ENCODE results near the gene RTL3.
"Not testable (repeated sequence)": the region's sequence is repeated elsewhere in the genome, so short reads cannot be mapped to it uniquely, and the experiment has no call there.

Gene RTL3, protein sequence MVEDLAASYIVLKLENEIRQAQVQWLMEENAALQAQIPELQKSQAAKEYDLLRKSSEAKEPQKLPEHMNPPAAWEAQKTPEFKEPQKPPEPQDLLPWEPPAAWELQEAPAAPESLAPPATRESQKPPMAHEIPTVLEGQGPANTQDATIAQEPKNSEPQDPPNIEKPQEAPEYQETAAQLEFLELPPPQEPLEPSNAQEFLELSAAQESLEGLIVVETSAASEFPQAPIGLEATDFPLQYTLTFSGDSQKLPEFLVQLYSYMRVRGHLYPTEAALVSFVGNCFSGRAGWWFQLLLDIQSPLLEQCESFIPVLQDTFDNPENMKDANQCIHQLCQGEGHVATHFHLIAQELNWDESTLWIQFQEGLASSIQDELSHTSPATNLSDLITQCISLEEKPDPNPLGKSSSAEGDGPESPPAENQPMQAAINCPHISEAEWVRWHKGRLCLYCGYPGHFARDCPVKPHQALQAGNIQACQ

DNA sequence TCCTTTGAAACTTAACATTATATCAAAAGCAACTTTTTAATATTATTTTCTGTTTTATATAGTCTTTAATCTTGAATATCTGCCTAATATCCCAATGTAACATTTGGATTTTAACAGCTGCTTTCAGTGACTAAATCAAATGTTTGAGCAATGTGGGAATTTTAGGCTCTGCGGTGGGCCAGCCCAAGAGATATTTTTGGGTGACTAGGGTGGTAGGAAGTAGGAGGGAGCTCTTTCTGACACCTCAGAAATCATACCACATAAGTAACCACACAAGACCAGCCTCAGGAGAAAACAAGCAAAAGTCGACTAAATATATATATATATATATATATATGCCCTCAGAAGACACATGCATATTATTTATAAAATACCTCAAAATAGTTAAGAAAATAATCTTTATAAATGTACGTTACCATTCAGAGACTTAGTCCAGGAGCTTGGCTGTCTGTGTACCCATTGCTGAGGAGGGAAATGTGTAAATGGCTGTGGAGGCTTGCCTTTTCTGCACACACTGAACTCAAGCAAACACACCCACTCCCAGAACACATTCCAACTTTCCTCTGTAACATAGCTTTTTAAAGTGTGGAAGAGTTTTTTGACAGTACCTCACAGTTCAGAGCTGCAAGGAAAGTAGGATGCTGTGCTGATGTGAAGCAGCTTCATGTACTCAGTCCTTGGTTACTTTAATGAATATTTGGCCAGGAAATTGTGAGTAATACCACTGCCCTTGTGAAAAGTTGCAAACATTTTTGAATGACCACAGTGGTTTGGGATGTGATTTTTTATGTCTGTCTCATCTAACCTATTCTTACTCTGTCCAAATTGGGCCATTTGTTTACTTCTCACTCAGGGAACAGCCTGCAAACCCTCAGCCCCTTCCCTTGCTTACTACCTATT lies at the start of gene RTL3:
TSS of gene RTL3 (minus strand) at position 484 of the 900 bp plus-strand sequence. CDS start 908 bp downstream, outside the sequence.
- no peak for DNase-seq

DNA sequence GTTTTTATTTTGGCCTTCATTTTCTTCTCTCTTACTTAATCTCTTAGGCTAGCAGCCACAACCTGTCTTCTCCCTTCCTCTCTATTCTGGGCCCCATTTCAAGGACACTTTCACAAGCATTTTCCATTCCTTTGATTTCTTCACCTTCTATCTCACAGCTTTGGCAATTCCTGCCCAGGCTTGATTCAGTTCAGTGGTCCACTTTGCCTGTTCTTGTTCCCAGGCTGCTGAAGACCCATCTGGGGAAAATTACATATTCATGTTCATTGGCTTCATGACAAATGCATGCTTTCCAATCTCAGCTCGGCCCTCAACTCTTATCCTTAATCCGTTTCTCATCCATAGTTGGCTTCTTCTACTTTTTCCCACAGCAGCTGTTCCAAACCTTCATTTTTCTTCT lies 49.7 kb upstream of the RTL3 start:
- DNase-seq = no peak

DNA sequence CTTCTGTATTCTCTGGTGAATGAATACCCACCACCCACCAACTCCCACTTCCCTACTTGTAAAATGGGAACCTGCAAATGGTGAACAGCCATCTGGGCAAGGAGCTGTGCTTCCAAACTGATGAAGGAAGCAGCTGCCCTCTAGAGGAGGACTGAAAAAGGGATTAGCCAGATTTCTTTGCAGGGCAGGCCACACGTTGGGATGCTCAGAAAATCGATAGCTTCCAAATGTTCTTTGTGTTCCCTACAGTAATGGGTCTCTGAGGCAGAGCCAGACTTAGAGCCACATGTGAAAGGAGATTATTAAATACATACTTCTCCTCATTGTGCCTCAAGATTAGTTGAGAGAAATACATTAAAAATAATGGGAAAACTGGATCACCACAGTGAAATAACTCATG lies 49.1 kb upstream of the RTL3 start:
- DNase-seq = no peak

DNA sequence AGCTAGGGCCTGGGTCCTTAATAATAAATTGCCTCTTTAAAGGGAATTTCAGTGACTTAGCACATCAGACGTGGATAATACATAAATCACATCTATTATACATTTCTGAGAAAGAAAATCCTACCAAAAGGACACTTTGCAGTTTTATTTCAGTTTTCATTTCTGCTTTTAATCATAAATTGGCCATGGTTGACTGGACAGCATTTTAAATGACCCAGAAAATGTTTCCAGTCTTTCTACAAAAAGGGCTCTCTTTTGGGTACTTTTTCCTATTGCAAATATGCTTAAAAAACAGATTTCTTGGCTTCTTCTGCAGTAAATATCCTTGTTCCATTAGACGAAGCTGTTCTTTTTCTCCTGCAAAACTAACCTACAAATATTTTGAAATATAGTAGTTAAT lies 46.9 kb upstream of the RTL3 start:
- DNase-seq = no peak

DNA sequence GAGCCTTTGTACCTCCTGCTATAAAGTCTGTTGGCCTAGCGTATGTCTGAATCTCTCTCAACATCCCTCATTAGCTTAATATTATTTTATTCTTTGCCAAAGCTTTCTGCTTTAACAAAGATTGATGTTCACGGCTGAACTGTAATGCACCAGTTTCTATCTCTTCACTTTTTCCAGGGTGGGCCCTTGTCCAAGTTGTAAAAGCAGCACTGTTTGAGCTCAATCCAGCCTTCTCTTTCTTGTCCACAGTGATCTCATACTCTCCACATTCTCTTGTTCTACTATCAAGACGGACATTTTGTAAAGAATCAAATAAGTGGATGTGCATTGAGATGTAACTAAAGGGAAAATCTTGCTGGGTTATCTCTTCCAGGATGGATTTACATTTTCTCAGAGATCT lies 34.4 kb upstream of the RTL3 start:
- DNase-seq = no peak

DNA sequence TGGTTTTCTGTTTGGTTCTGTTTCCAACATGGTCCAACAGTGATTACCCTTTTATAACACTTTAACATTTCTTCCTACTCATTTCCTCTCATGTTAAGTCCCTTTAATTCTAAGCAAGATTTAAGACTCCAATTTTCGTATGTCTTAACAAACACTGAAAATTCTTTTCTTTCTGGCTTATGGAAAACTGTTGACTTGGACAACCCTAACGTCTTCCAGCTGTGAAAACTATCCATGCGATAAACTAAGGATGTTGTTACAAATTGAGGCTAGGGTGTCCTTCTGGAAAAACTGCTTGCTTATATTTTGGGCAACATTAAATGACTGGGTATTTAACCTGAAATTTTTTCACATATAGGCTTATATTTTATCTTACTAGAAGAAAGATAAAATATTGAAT lies 33.9 kb upstream of the RTL3 start:
- DNase-seq = no peak

DNA sequence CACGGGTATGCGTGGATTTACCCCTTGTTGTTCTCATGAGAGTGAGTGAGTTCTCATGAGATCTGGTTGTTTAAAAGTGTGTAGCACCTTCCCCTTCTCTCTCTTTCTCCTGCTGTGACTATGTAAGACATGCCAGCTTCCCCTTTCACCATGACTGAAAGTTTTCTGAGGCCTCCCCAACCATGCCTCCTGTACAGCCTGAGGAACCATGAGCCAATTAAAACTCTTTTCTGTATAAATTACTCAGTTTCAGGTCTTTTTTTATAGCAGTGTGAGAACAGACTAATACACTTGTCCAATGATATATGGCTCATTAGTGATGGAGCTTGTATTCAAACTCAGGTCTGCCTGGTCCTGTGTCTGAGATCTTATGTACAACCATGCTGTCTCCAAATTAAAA lies 28.5 kb upstream of the RTL3 start:
- DNase-seq = no peak

DNA sequence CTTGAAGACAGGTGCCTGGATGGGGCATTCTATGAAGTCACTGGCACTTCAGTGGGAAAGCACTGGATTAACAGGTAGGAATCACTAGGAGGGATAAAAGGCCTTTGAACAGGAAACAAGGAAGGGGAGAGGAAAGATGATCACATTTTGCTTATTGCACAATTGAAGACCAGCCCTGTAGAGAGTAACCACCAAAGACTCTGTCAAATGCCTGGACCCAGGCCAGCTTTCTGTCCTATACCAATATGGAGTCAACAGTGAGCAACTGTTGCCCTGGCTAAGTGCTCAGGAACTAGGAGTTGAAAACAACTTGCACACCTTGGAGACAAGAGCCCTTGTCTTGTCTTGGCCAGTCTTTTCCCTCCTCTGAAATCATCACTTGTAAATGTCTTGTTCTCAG lies 14.1 kb upstream of the RTL3 start:
- DNase-seq = no peak

DNA sequence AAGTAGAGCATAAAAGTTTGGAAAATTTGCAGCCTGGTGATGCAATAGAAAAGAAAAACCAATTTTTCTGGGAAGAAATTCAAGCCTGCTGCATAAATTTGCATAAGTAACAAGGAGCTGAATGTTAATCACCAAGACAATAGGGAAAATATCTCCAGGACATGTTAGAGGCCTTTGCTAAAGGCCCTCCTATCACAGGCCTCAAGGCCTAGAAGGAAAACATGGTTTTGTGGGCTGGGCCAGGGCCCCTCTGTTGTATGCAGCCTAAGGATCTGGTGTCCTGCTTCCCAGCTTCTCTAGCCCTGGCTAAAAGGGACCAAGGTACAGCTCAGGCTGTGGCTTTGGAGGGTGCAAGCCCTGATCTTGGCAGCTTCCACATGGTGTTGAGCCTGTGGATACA lies 6.2 kb upstream of the RTL3 start:
- DNase-seq = no peak

DNA sequence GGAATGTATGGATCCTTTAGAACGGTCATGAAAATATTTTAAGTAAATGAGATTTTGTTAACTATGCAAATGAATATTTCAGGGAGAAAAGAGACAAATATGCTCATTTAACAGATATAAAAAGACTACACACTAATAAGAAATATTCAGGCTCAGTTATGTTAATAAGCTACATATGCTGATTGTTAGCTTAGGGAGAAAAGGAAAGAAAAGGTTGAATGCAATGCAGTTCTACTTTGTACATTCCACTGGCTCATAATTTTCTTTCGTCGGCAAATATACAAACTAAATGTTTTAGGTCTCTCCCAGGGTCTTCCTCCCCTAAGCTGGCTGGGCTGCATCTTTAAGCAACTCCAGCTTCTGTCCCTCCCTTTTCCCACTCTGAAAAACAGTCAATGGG lies 2.7 kb upstream of the RTL3 start:
- no peak for DNase-seq

DNA sequence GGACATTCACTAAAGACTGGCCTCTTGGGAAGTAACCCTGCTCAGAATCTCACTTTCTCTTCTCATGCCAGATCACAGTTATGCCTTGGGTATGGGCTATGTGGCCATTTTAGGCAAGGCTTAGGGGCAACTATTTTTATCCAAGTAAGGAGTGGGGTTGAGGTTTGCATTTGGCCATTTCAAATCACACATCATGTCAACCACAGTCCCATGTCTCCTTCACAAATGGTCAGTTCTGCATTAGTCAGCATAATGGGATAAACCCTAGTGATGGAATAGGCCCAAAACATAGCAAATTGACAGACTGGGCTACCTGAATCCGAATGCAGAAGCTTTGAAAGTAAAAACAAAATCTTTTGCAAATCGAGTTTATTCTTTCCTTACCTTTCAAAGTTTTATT lies 827 bp upstream of the RTL3 start:
- DNase-seq = no peak

DNA sequence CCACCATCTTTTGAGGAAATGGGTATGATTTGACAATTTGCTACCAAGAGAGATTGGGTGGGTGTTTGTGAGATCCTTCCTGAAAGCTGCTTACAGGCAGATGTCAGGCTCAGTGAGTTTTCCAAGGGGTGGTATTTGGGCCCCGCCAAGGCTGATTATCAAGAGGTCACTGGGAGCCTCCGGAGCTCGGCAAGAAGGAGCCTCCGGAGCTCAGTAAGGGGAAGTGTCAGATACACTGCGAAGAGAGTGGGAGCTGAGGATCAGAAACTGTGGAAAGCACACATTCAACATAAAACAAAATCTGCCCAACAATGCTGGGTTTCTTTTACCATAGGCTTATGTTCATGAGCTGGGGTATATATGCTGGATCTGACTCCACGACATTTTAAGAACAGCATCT lies 714 bp downstream of the RTL3 start:
- no peak for DNase-seq

DNA sequence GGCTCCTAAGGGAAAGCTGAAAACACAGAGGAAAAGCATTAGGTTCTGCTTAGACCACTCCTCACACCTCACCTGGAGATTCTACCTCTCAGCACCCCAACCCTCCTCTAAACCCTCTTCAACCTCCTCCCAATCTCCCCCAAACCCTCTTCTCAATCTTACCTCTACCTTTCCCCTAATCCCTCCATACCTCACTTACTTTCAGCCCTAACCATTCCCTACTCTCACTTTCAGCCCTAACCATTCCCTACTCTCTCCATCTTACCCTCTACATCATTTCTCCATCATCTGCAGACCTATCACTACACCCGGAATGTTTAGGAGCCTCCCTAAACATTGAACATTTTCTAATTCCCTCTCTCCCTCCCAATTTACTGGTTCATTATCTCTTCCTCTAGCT lies 3.5 kb downstream of the RTL3 start:
- no peak for DNase-seq

DNA sequence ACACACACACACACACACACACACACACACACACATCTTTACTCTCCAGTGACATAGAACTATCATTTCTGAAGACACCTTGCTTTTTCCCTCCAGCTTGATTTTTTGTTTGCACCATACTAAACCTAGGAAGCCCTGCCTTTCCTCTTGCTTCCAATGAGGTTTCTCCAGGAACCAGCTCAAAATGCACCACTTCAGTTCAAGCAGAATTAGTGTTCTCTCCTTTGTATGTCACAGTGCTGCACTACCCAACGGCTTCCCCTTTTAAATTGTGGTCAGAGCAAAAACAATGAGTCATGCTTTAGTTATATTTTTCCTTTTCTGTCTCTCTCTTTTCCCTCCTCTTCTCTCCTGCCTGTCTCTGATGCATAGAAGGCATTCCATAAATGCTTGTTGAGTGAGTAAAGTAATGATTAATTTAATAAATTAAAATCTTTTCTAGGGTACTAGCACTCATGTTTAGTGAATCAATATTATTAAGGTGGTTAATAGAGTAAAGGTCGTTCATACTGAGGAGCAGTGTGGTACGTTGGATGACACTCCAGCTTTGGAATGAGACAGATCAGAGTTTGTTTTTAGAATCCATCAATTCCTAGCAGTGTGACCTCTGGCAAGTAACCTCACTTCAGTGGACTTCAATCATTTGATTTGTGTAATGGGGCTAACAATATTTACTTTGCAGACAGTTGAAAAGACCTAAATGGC lies 5.9 kb downstream of the RTL3 start:
- no peak for DNase-seq

DNA sequence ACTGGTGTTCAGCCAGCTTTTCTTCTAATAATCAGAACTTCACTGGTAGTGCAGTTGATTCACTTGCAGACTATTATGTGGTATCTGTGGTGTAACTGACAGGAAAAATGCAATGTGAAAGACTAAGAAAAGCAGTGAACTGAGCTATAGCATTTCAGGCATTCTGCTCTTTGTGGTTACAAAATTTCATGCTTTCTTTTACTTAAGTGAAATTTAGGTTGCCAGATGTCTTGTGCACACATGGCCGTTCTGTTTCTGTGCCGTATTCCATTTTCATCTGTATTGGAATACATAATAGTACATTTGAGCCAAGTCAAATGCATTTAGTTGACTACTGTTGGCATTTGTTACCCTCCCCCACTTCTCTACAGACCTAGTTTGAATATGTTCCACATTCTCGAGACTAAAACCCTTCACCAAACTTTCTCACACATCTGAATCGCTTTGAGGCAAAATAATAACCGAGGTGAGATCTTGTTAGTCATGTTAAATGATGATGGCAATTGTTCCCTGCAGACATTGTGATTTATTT lies 8.2 kb downstream of the RTL3 start:
- no peak for DNase-seq

DNA sequence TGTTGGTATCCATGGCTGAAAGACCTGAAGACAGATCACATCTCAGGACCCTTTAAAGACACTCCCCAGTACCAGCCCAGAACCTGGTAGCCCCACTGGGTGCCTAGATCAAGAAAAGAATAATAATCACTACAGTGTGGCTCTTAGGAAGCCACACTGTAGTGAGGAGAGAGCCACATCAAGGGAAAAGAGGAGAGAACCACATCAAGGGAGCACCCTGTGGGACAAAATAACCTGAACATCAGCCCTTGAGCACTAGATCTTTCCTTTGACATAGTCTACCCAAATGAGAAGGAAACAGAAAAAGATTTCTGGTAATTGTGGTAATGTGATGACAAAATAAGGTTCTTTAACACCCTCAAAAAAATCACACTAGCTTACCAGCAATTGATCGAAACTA lies 15.3 kb downstream of the RTL3 start:
- no peak for DNase-seq

DNA sequence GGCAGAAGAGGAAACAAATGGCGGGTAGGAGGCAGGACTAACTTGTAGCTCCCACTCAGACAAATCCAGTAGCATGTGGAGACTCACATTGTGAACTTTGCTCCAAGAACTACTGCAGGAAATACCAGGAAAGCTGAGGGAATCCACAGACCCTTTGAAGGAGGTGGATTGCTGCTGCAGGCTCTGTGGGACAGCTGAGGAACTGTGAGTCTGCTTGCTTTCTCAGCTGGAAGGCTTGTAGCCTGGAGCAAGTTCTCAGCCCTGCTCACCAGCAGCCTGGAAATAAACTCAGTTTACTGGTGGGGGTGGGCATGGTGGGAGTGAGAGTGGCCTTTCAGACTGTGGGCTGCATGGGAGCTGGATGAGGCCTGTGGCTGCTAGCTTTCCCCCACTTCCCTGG lies 16.0 kb downstream of the RTL3 start:
- no peak for DNase-seq

DNA sequence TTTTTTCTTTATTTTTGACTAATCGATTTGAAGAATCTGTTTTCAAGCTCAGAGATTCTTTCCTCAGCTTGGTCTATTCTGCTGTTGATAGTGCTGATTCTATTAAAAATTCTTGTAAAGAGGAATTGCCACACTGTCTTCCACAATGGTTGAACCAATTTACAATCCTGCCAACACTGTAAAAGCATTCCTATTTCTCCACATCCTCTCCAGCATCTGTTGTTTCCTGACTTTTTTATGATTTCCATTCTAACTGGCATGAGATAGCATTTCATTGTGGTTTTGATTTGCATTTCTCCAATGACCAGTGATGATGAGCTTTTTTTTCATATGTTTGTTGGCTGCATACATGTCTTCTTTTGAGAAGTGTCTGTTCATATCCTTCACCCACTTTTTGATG lies 23.0 kb downstream of the RTL3 start:
- not testable (repeated sequence) for DNase-seq

DNA sequence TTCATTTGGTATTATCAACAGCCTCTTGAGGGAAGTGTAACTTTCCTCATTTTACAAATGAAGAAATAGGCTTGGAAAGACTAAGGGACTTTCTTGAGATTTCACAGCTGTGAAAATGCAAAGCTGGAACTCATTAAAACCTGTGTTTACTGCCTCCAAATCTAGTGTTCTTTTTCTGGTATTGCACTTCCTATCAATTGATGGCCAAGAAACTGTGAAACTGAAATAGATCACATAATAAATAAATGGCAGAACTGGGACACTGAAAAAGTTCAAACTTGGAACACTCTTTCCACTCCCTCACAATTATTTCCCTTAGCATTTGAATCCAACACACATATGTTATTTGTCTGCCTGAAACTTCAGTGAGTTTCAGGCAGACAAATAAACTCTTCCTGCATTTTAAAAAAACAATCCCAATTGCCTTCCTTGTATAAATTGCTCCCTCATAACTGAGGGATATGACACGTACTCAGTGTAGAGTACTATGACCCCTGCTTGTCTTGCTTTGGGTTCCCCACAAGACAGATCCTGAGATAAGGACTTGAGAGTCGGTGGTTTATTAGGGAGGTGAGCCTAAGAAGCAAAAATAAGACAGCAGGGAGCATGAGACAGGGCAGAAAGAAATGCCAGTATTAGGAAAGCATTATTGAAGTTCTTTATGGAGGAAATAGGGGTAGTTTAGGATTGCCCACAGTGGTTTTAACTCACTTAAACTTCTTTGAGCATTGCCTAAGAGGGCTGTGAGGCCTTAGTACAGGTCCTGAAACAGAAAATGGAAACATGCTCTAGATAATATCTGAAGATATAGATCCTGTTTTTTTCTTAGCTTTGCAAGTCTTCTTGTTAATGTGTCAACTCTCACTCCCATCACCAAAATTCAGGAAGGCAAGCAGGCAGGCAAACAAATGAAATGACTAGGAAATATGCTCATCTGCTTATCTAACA lies 33.9 kb downstream of the RTL3 start:
- no peak for DNase-seq

DNA sequence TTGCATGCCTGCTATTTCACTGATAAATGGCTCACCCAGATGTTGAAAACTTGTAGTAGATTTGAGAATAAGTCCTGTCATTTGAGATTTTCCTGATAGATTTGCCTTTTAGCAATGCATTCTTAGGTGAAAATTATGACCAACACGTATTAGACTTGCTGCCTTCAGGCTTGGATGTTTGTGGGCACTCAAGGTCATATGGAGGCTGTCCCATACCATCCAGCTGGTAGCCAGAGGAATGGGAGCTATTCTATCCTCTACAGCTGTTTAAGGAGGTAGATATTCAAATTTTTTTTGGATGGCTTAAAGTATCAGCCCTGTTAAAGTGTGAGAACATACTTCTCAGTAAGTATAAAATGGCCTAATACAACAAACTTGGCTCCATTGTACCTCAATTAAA lies 34.7 kb downstream of the RTL3 start:
- DNase-seq = no peak

DNA sequence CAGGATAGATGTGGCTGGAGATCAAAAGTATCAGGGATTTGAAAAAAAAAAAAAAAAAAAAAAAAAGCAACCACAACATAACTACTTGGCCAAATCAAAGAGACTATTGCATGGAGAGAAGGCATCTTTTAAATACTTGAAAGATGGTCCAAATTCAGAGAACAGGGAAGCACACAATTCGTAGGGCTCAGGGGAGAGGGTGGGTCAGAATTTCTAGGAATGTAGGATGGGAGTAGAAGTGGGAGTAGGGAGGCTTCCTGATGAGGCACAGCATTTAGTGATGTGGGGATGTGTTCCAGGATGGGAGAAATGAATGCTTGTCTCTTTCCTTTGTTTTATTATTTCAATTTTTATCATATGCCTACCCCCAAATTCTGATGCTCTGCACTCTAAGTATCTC lies 36.3 kb downstream of the RTL3 start:
- no peak for DNase-seq

DNA sequence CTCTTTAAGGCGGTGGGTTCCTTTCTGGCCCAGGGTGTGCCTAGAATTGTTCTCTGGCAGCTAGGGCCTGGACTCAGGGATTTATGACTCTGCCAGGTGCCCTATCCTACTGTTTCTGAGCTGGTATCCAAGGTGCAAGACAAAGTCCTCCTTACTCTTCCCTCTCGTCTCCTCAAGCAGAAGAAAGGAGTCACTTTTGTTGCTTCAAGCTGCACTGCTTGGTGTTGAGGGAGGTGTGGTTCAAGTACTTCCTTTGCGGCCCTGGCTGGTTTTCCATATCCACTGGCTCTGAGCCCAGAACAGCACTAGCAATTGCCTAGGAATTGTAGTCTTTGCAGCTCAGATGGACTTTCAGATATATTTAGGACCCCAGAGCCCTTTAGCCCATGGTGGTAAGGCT lies 39.3 kb downstream of the RTL3 start:
- no peak for DNase-seq

All from cortex of kidney (tissue), 1 donor.